Ovary (tissue), 9 donors: ENCODE data around the gene TGFBR2. TPM values are rescaled to one million over a fixed set of nuclear protein-coding genes. Genes with fewer than 3 reads are reported as not detected.

Experiments
- DNase-seq, 5 donors: peaks; one replicate each; pipeline ENCODE4 v3.0.0-alpha.2; 2019 to 2020
- H3K27ac ChIP-seq, 2 donors: fragments of 200-600 bp; one replicate each; pipeline versions ENCODE4 v1.5.1 to v1.8.0; 2019 to 2022
- H3K27me3 ChIP-seq: fragments of 200-600 bp; one replicate; pipeline ENCODE4 v1.8.0; 2022
- H3K36me3 ChIP-seq: fragments of 200-600 bp; sonication (generic); one replicate; pipeline ENCODE4 v1.5.1; 2019
- H3K4me1 ChIP-seq: one replicate; pipeline ENCODE4 v1.8.1; 2013; ENCODE audit warnings: mild to moderate bottlenecking, moderate library complexity; ENCODE audit not compliant: insufficient read depth
- H3K4me3 ChIP-seq: fragments of 200-600 bp; sonication (generic); one replicate; pipeline ENCODE4 v1.5.1; 2017
- H3K9me3 ChIP-seq, 2 donors: fragments of 200-600 bp in 1 of 2; sonication (generic) in 1 of 2; one replicate each; pipeline versions ENCODE4 v1.5.1 to v1.8.1; 2013 to 2019; ENCODE audit warnings: mild to moderate bottlenecking in 1 of 2, moderate library complexity in 1 of 2
- EP300 ChIP-seq: sonication (generic); formaldehyde crosslinking; IDR thresholded peaks from one replicate; pipeline ENCODE4 v1.6.1; 2017; ENCODE audit warnings: antibody characterized with exemption
- POLR2A ChIP-seq: fragments of 450-650 bp; IDR thresholded peaks from one replicate; pipeline ENCODE4 v1.6.1; 2017; ENCODE audit warnings: antibody characterized with exemption, mild to moderate bottlenecking, moderate library complexity
- WGBS, 3 donors: extraction: QIAGEN DNeasy Blood & Tissue Kit in 1 of 3; methylation state at CpG; one replicate each; pipeline versions ENCODE4 v1.1.5 to v1.1.7; 2013 to 2017; 5-methylcytosine and 5-hydroxymethylcytosine counted together
- intact Hi-C, 4 donors: fragments of 100-400 bp; cut with DNase I; formaldehyde crosslinking; loops; one replicate each; pipeline versions ENCODE4 v1.11.0 to v1.15.1; 2022 to 2023
- polyA plus RNA-seq, 2 donors: library from polyadenylated mRNA; stranded (reverse); fragments of 200-250 nt in 1 of 2; fragments of 350-450 nt in 1 of 2; fragmentation: Illumina TruSeq in 1 of 2; extraction: RNeasy Lipid Tissue Mini Kit (QIAGEN cat#74804) in 1 of 2; gene quantifications; one replicate each; pipeline ENCODE4 v1.2.3, GENCODE V29; 2013 to 2014
- total RNA-seq, 7 donors: library from RNA; depleted of rRNA in 2 of 7; stranded (reverse); fragments of >200 nt in 2 of 7; fragmentation: NEBNext Ultra II Directional in 3 of 7; extraction: Animal tissue kit (Norgen Biotek cat#: 25700) in 3 of 7; gene quantifications; one replicate each; pipeline versions ENCODE4 v1.1.0 to v1.2.4, GENCODE V29; 2016 to 2023
- TF ChIP-seq, protein P1 (sequence below), 3 donors: fragments of 450-650 bp in 2 of 3; fragments of 200-600 bp in 1 of 3; IDR thresholded peaks; one replicate each; pipeline versions ENCODE4 v1.5.1 to v1.8.0; 2016 to 2022; ENCODE audit warnings: antibody characterized with exemption in 3 of 3, mild to moderate bottlenecking in 1 of 3
- donor health status: DM: no; HTN: no; CAD: no; lungs with moderate emphysema.
- donor health status: DM: no; HTN: no; CAD: no.
- donor health status: Bipolar disorder and iron deficiency.
- donor health status: DM: yes; HTN: yes; CAD: no.
- donor health status: DM: no; HTN: no; CAD: no.
- donor health status: DM: yes; HTN: yes; CAD: no.

Gene TGFBR2
- total and polyA plus RNA-seq, 9 donors: 26.8 to 158 (median 53.8) TPM

DNA sequence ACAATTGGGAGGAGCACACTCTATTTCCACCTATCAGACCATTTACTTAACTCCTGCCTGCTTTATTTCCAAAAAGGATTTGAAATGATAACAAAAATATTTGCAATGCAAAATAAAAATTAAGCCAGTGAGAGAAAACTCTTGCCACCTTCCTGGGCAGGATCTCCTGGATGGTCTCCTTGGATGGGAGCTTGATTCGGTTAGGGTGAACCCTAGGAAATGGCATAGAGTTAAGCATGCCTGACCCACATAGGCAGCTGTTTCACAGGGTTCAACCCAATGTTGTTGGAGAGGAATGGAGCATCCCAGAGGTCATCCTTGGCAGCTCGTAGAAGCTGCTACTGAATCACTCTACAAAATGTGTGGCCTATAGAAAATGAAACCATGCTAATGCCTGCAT, 83.8 kb downstream of the TGFBR2 start:
- TF ChIP-seq, protein P1, sequence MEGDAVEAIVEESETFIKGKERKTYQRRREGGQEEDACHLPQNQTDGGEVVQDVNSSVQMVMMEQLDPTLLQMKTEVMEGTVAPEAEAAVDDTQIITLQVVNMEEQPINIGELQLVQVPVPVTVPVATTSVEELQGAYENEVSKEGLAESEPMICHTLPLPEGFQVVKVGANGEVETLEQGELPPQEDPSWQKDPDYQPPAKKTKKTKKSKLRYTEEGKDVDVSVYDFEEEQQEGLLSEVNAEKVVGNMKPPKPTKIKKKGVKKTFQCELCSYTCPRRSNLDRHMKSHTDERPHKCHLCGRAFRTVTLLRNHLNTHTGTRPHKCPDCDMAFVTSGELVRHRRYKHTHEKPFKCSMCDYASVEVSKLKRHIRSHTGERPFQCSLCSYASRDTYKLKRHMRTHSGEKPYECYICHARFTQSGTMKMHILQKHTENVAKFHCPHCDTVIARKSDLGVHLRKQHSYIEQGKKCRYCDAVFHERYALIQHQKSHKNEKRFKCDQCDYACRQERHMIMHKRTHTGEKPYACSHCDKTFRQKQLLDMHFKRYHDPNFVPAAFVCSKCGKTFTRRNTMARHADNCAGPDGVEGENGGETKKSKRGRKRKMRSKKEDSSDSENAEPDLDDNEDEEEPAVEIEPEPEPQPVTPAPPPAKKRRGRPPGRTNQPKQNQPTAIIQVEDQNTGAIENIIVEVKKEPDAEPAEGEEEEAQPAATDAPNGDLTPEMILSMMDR (IDR thresholded peaks at IDR 0.05): no peak
- TF ChIP-seq EP300 (no peak), POLR2A (no peak)
- no peak overlapping the region for H3K4me3 ChIP-seq
- no peak for DNase-seq
- no peaks in the 10 kb centered on the region for H3K36me3 ChIP-seq
- intact Hi-C loops: loop anchor here in 3 of 4 donors (5.0 to 10.0 kb wide), 4 partner anchors 485 to 648 kb away; no protein-coding TSS in a partner anchor
- no peaks in the 10 kb centered on the region for H3K9me3 ChIP-seq
- 84 to 89% (median 84%) methylated on average over 2 of the region's 2 CpGs for WGBS, 3 donors
- no peak overlapping the region for H3K27ac ChIP-seq
- peaks cover 15% of the 10 kb centered on the region for H3K4me1 ChIP-seq
- no peaks in the 10 kb centered on the region for H3K27me3 ChIP-seq

DNA sequence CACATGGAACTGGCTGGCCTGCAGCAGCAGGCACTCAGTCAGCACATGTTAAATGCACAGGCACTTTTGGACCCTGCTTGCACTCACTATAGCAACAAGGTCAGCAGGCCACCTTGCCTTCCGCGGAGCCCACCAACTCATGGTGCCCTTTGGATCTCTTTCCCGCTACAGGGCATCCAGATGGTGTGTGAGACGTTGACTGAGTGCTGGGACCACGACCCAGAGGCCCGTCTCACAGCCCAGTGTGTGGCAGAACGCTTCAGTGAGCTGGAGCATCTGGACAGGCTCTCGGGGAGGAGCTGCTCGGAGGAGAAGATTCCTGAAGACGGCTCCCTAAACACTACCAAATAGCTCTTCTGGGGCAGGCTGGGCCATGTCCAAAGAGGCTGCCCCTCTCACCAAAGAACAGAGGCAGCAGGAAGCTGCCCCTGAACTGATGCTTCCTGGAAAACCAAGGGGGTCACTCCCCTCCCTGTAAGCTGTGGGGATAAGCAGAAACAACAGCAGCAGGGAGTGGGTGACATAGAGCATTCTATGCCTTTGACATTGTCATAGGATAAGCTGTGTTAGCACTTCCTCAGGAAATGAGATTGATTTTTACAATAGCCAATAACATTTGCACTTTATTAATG, 85.0 kb downstream of the TGFBR2 start:
- 52 to 76% (median 66%) methylated on average over 10 of the region's 10 CpGs for WGBS, 3 donors
- H3K4me1 ChIP-seq: peaks cover 14% of the 10 kb centered on the region
- no peak overlapping the region for H3K27ac ChIP-seq
- no peaks in the 10 kb centered on the region for H3K27me3 ChIP-seq
- intact Hi-C loops: loop anchor here in 3 of 4 donors (5.0 to 10.0 kb wide), 4 partner anchors 487 to 649 kb away; no protein-coding TSS in a partner anchor
- H3K4me3 ChIP-seq: no peak overlapping the region
- TF ChIP-seq, protein P1 (IDR thresholded peaks at IDR 0.05): no peak
- TF ChIP-seq EP300 (no peak), POLR2A (no peak)
- DNase-seq: no peak
- H3K9me3 ChIP-seq: no peaks in the 10 kb centered on the region
- no peaks in the 10 kb centered on the region for H3K36me3 ChIP-seq

DNA sequence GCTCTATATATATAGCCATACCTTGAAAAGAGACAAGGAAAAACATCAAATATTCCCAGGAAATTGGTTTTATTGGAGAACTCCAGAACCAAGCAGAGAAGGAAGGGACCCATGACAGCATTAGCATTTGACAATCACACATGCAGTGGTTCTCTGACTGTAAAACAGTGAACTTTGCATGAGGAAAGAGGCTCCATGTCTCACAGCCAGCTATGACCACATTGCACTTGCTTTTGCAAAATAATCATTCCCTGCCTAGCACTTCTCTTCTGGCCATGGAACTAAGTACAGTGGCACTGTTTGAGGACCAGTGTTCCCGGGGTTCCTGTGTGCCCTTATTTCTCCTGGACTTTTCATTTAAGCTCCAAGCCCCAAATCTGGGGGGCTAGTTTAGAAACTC, 85.5 kb downstream of the TGFBR2 start:
- 89 to 100% (median 97%) methylated on average over 1 of the region's 1 CpG for WGBS, 3 donors
- intact Hi-C loops: loop anchor here in 3 of 4 donors (5.0 to 10.0 kb wide), 4 partner anchors 487 to 650 kb away; no protein-coding TSS in a partner anchor
- TF ChIP-seq EP300 (no peak), POLR2A (no peak)
- TF ChIP-seq, protein P1 (IDR thresholded peaks at IDR 0.05): no peak
- Histone ChIP-seq H3K4me3 (no peak overlapping the region), H3K27me3 (no peaks in the 10 kb centered on the region), H3K27ac (no peak overlapping the region), H3K36me3 (no peaks in the 10 kb centered on the region), H3K9me3 (no peaks in the 10 kb centered on the region), H3K4me1 (peaks cover 14% of the 10 kb centered on the region)
- no peak for DNase-seq

DNA sequence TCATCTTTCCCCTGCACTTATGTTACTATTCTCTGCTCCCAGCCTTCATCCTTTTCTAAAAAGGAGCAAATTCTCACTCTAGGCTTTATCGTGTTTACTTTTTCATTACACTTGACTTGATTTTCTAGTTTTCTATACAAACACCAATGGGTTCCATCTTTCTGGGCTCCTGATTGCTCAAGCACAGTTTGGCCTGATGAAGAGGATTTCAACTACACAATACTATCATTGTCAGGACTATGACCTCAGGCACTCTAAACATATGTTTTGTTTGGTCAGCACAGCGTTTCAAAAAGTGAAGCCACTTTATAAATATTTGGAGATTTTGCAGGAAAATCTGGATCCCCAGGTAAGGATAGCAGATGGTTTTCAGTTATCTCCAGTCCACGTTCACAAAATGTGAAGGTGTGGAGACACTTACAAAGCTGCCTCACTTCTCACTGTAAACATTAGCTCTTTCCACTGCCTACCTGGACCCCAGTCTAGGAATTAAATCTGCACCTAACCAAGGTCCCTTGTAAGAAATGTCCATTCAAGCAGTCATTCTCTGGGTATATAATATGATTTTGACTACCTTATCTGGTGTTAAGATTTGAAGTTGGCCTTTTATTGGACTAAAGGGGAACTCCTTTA, 86.2 kb downstream of the TGFBR2 start:
- TF ChIP-seq, protein P1 (IDR thresholded peaks at IDR 0.05): no peak
- TF ChIP-seq EP300 (no peak), POLR2A (no peak)
- H3K27ac ChIP-seq: no peak overlapping the region
- no peak for DNase-seq
- no peaks in the 10 kb centered on the region for H3K27me3 ChIP-seq
- no peaks in the 10 kb centered on the region for H3K36me3 ChIP-seq
- intact Hi-C loops: loop anchor here in 3 of 4 donors (5.0 to 10.0 kb wide), 4 partner anchors 488 to 650 kb away; no protein-coding TSS in a partner anchor
- peaks cover 14% of the 10 kb centered on the region for H3K4me1 ChIP-seq
- H3K9me3 ChIP-seq: no peaks in the 10 kb centered on the region
- 90 to 94% (median 91%) methylated on average over 3 of the region's 3 CpGs for WGBS, 3 donors
- no peak overlapping the region for H3K4me3 ChIP-seq
